GM12872 (cell line): Measurements from ENCODE around the gene PARP14.

ENCODE experiments used
- CTCF ChIP-seq: IDR thresholded peaks from 3 replicates; pipeline ENCODE4 v1.5.1; 2011; ENCODE audit warnings: low read depth, mild to moderate bottlenecking, low read length, moderate library complexity; ENCODE audit not compliant: insufficient read depth

Gene PARP14

DNA sequence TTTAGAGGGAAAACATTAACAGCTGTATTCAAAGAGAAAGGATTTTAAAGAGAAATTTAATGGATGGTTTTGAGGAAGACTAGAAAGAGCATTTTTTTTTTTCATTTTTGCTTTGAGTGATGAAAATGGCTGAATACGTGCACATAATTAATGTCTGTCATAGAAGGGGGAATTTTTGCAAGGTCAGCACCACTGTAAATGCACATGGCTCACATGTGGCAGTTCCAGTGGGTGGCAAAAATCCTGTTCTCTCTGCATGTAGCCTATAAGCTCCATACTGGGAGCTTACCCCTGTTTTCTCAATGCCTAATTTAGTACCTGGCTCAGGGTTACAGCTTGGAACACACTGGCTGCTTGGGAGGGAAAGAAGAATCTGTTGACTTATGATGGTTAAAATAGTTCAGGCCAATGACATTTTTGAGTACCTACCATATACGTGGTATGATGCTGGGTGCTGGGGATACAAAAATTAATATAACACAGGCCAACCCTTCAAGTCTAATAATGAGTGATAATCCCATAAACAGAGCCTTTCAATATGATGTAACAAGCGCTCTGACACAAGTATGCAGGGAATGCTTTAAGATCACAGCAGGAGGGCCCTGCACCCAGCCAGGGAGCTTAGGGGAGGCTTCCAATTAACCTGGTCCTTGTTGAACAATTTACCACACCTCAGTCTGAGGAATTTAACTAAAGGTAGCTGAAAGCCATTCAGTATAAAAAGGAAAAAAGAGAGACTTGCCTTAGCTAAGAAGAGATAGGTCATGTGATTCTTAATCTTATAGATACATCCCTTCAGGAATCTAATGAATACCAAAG is 80.0 kb downstream of the PARP14 start:
- TF ChIP-seq CTCF = no peak

DNA sequence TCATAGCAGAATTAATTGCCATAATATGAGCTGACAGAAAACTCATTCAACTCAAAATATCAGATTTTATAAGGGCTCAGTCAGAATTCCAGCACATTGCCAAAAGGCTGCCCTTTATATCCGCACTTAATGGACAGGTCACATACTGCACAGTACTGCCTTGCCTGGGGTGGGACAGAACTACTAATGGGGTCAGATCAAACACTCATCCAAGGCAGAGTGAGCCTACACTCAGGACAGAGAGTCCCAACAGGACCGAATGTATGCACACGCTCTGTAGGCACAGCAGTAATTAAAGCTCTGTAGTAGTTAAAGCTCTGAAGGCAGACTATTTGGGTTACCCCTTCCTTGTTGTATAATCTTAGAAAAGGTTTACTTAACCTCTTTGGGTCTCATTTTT is 85.8 kb downstream of the PARP14 start:
- TF ChIP-seq CTCF = no peak

DNA sequence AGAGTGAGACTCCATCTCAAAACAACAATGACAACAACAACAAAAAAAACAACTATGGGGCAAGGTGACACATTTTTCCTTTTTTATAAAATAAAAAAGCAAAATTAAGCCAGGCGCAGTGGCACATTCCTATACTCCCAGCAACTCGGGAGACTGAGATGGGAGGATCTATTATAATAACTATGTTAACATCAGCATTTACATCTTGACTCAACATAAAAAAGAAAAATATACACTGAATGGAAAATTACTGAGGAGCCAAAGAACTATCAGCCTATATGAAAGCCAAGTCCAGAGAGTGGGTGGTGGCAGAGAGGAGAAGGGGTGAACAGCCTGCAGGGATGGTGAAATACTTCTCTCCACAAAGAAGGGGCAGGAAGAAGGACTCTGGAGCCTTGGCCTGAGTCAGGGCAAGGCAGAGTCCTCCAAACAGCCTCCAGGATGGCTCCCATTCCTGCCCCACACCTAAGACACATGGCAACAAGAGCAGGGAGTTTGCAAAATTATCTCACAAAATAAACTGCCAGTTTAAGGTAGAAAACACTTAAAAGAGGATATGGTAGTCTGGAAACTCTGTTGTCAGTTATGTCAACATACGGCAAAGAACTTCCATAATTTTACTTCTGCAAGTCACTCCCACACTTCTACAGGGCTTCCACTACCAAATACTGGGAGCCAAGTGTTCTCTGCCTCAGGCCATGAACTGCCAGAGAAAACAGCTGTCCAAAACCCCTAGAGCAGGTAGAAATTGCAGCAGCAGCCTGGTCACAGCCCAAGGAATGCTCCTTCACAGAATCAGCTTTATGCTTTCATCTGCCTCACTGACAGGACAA is 87.1 kb downstream of the PARP14 start:
- TF ChIP-seq CTCF = no peak

DNA sequence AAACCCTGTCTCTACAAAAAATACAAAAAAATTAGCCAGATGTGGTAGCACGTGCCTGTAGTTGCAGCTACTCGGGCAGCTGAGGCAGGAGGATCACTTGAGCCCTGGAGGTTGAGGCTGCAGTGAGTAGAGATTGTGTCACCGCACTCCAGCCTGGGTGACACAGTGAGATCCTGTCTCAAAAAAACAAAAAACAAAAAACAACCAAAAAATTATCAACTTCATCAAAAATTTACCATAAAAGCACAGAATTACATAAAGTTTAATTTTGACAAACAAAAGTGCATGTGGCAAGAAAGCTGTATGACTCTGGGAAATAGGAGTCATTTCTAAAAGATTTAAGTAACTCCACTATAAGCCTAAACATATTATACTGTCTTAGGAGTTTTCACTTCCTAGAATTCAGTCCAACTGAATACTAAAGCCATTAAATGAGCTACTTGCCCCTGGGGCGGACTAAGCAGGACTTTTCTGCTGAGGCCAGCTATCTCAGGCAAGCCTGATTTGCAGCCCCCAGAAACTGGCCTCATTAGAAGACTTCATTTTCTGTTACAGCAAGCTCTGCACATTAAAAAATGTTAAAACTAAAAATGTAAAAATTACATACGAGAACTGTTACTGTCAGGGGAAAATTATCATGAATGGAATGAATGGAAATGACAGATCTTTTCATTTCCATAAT is 90.0 kb downstream of the PARP14 start:
- TF ChIP-seq CTCF = no peak

DNA sequence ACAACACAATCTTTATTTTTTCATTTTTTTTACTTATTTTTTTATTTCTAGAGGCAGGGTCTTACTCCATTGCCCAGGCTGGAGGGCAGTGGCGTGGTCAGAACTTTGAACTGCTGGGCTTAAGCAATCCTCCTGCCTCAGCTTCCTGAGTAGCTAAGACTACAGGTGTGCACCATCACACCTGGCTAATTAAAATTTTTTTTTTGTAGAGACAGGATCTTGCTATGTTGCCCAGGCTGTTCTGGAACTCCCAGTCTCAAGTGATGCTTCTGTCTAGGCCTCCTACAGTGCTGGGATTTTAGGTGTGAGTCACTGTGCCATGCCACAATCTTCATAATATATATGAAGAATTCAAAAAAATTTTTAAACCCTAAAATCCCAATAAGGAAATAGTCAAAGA is 92.2 kb downstream of the PARP14 start:
- TF ChIP-seq CTCF = no peak

GRCh38 chr3:122773944-122774509 is 93.4 kb downstream of the PARP14 start:
- no peak for TF ChIP-seq CTCF

GRCh38 chr3:122774564-122774963 is 93.9 kb downstream of the PARP14 start:
- TF ChIP-seq CTCF = no peak
